Stimulated activated CD8-positive, alpha-beta memory T cell treated with anti-CD3 and anti-CD28 coated beads, Interleukin-15, amount 100 ng/mL, for 48 hours (primary cell): ENCODE results near the gene KRTAP12-1.
"Not testable (repeated sequence)": the region's sequence is repeated elsewhere in the genome, so short reads cannot be mapped to it uniquely, and the experiment has no call there.

Experiments used
- DNase-seq, 2 donors: peaks; one replicate each; pipeline ENCODE4 v3.0.0-alpha.2; 2020; ENCODE audit warnings: low read depth in 2 of 2

The KRTAP12-1 gene

GRCh38 chr21:44667612-44668011 is 14.4 kb downstream of the KRTAP12-1 start:
- no peak for DNase-seq

- no peak for DNase-seq
Observed at GRCh38 chr21:44666401-44667320, 15.3 kb downstream of the KRTAP12-1 start, which contains the start of gene KRTAP12-2. Gene KRTAP12-2, minus strand, starts transcription at chr21:44666927. Its CDS starts 41 bp downstream, at chr21:44666886.

GRCh38 chr21:44664691-44665090 is 17.3 kb downstream of the KRTAP12-1 start:
- no peak for DNase-seq

GRCh38 chr21:44661567-44661966 is 20.4 kb downstream of the KRTAP12-1 start:
- DNase-seq: not testable (repeated sequence)

GRCh38 chr21:44658913-44659595 is 22.9 kb downstream of the KRTAP12-1 start:
- DNase-seq: no peak

GRCh38 chr21:44658541-44658910 is 23.4 kb downstream of the KRTAP12-1 start:
- DNase-seq: no peak

- no peak for DNase-seq
Observed at GRCh38 chr21:44657635-44658540, 24.1 kb downstream of the KRTAP12-1 start, which contains the start of gene KRTAP12-3. Gene KRTAP12-3, plus strand, starts transcription at chr21:44657932. Its CDS starts 48 bp downstream, at chr21:44657980.

- no peak for DNase-seq
Observed at GRCh38 chr21:44656868-44657267, 25.1 kb downstream of the KRTAP12-1 start.

- no peak for DNase-seq
Observed at GRCh38 chr21:44654576-44655175, 27.3 kb downstream of the KRTAP12-1 start, which contains the start of gene KRTAP12-4. Gene KRTAP12-4, minus strand, starts transcription at chr21:44654659. Its CDS starts 45 bp downstream, at chr21:44654614.

- no peak for DNase-seq
Observed at GRCh38 chr21:44653656-44654575, 28.0 kb downstream of the KRTAP12-1 start.

GRCh38 chr21:44653123-44653522 is 28.8 kb downstream of the KRTAP12-1 start:
- DNase-seq: no peak

GRCh38 chr21:44650973-44651675 is 30.8 kb downstream of the KRTAP12-1 start:
- DNase-seq: no peak

- no peak for DNase-seq
Observed at GRCh38 chr21:44650265-44650972, 31.5 kb downstream of the KRTAP12-1 start.

GRCh38 chr21:44649521-44650100 is 32.4 kb downstream of the KRTAP12-1 start:
- no peak for DNase-seq

- no peak for DNase-seq
Observed at GRCh38 chr21:44648557-44649311, 33.2 kb downstream of the KRTAP12-1 start.

GRCh38 chr21:44647222-44647552 is 34.8 kb downstream of the KRTAP12-1 start:
- no peak for DNase-seq

- not testable (repeated sequence) for DNase-seq
Observed at GRCh38 chr21:44646366-44647221, 35.4 kb downstream of the KRTAP12-1 start, which contains the start of gene KRTAP10-11. Gene KRTAP10-11, plus strand, starts transcription at chr21:44646414. Its CDS starts 45 bp downstream, at chr21:44646459.
